Measurements from ENCODE around the gene INAFM1.
"Not testable (repeated sequence)": the region's sequence is repeated elsewhere in the genome, so short reads cannot be mapped to it uniquely, and the experiment has no call there.

INAFM1 gene

DNA sequence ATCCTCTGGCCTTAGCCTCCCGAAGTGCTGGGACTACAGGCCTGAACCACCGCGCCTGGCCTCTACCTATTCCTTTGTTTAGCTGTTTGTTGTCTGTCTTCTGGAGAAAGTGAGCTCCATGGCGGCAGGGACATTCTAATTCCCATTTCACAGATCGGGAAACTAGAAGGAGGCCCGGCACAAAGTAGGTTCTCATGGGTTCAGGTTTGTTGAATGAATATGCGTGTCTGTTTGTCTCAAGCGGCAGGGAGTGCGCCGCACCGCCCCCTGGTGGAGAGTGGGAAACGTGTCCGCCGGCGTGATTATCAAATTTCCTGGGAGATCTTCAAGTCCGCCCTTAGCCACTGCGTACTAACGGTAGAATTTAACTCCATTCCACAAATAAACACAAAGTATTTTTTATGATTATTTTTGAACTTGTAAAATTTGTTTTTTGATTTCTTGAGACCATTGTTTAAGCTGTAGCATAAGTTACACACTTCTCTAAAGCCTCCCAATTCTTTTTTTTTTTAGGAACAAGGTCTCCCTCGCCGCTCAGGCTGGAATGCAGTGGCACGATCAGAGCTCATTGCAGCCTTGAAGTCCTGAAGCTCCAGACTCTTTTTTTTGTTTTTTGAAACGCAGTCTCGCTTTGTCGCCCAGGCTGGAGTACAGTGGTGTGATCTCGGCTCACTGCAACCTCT lies 27.2 kb upstream of the INAFM1 start:
- Mint-ChIP-seq H3K9me3 (no peaks in the 10 kb centered on the region), H3K4me1 (peaks cover 10% of the 10 kb centered on the region), H3K27ac (peak overlapping the region in 2 of 3 experiments; percentile 6 to 57), H3K36me3 (ENCODE audit: low read depth) (no peaks in the 10 kb centered on the region), H3K4me3 (peak overlapping the region in 1 of 3 experiments; percentile 44), H3K27me3 (ENCODE audit: low read depth) (peaks cover 19% of the 10 kb centered on the region)
- TF ChIP-seq, protein P1, sequence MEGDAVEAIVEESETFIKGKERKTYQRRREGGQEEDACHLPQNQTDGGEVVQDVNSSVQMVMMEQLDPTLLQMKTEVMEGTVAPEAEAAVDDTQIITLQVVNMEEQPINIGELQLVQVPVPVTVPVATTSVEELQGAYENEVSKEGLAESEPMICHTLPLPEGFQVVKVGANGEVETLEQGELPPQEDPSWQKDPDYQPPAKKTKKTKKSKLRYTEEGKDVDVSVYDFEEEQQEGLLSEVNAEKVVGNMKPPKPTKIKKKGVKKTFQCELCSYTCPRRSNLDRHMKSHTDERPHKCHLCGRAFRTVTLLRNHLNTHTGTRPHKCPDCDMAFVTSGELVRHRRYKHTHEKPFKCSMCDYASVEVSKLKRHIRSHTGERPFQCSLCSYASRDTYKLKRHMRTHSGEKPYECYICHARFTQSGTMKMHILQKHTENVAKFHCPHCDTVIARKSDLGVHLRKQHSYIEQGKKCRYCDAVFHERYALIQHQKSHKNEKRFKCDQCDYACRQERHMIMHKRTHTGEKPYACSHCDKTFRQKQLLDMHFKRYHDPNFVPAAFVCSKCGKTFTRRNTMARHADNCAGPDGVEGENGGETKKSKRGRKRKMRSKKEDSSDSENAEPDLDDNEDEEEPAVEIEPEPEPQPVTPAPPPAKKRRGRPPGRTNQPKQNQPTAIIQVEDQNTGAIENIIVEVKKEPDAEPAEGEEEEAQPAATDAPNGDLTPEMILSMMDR (IDR thresholded peaks at IDR 0.05; ENCODE audit: unreplicated experiment in 3 of 3): peak; percentile 90 to 93 (median 92)

DNA sequence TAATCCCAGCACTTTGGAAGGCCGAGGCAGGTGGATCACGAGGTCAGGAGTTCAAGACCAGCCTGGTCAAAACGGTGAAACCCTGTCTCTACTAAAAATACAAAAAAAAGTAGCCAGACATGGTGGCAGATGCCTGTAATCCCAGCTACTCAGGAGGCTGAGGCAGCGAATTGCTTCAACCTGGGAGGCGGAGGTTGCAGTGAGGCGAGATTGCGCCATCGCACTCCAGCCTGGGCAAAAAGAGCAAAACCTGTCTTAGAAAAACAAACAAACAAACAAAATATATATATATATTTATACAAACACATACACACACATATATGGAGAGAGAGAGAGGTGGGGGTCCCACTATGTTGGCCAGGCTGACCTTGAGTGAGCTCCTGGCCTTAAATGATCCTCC lies 21.7 kb upstream of the INAFM1 start:
- H3K36me3 Mint-ChIP-seq (ENCODE audit: low read depth); H3K27me3 Mint-ChIP-seq (ENCODE audit: low read depth); H3K4me1 Mint-ChIP-seq; H3K9me3 Mint-ChIP-seq: not testable (repeated sequence)
- Mint-ChIP-seq H3K4me3 (peak overlapping the region in 1 of 3 experiments; percentile 43), H3K27ac (peak overlapping the region in 1 of 3 experiments; percentile 68)

DNA sequence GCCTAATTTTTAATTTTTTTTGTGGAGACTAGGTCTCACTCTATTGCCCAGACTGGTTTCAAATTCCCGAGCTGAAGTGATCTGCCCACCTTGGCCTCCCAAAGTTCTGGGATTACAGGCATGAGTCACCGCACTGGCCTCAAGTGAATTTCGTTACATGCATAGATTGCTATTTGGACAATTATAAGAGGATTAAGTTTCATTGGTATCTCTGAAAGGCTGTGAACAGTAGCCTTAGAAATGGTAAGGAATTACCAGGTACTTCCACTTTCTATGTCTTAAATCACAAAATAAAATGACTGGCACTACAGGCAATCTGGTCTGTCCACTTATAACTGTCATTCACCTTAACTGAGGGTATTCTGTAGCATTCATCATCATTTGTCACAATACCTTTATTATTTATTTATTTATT lies 21.2 kb upstream of the INAFM1 start:
- H3K27me3 Mint-ChIP-seq (ENCODE audit: low read depth): no peaks in the 10 kb centered on the region
- H3K36me3 Mint-ChIP-seq (ENCODE audit: low read depth): peaks cover 10% of the 10 kb centered on the region
- H3K27ac Mint-ChIP-seq: peak overlapping the region in 1 of 3 experiments; percentile 68
- TF ChIP-seq, protein P1 (IDR thresholded peaks at IDR 0.05; ENCODE audit: unreplicated experiment in 3 of 3): no peak
- no peaks in the 10 kb centered on the region for H3K9me3 Mint-ChIP-seq
- peak overlapping the region in 1 of 3 experiments; percentile 43 for H3K4me3 Mint-ChIP-seq
- peaks cover 12% of the 10 kb centered on the region for H3K4me1 Mint-ChIP-seq

DNA sequence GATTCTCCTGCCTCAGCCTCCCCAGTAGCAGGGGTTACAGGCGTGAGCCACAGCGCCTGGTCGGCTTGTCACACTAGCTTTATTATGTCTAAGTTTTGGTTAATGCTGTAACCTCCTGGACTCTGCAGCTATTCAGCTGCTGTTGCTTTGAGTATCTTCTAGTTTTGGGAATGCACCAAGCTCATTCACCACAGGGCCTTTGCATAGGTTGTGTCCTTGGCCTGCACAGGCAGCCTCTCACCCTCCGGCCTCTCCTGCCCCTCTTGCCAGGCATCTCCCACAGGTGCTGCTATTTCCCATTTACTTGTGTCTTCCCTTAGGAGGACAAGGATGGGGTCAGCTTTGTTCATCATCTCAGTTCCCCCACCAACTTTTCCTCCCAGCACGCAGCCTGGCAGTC lies 20.7 kb upstream of the INAFM1 start:
- Mint-ChIP-seq H3K4me1 (peaks cover 17% of the 10 kb centered on the region), H3K36me3 (ENCODE audit: low read depth) (peaks cover 14% of the 10 kb centered on the region), H3K27me3 (ENCODE audit: low read depth) (no peaks in the 10 kb centered on the region), H3K9me3 (no peaks in the 10 kb centered on the region), H3K27ac (peak overlapping the region in 1 of 3 experiments; percentile 33), H3K4me3 (peak overlapping the region in 1 of 3 experiments; percentile 38)
- TF ChIP-seq, protein P1 (IDR thresholded peaks at IDR 0.05; ENCODE audit: unreplicated experiment in 3 of 3): no peak

DNA sequence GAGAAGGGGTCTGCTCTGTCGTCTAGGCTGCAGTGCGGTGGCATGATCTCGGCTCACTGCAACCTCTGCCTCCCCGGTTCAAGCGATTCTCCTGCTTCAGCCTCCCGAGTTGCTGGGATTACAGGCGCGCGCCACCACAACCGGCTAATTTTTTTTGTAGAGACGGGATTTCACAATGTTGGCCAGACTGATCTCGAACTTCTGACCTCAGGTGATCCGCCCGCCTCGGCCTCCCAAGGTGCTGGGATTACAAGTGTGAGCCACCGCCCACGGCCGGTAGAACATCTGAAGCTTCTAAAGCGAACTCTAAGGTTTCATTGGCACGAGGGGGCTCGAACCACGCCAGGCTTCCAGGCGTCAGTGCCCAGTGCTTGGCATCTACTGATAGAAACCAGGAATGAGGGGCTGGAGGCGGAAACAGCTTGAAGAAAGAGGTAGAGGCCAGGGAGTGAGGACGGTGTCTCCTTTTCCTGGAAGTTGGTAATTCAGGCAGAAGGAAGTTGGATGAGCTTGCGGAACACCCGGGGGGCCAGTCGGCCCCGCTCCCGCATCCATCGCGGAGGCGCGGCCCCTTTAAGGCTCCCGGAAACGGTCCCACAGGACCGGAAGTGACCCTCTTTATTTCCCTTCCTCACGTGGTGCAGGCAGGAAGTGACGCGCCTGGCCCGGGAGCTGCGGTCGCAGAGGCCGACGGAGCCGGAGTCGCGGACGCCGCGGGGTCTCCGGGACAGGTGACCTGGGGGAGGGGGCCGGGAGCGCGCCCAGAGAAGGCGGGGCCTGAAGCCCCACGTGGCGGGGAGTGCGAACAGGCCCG lies 18.6 kb upstream of the INAFM1 start, which contains the start of gene CCDC9:
TSS of gene CCDC9 (plus strand) at position 647 of the 814 bp plus-strand sequence. CDS start 1,876 bp downstream, outside the sequence.
- no peaks in the 10 kb centered on the region for H3K27me3 Mint-ChIP-seq (ENCODE audit: low read depth)
- H3K4me1 Mint-ChIP-seq: peaks cover 29% of the 10 kb centered on the region
- TF ChIP-seq, protein P1 (IDR thresholded peaks at IDR 0.05; ENCODE audit: unreplicated experiment in 3 of 3): no peak
- peak within 1 kb of the TSS; percentile 89 to 92 (median 91) for H3K4me3 Mint-ChIP-seq
- H3K36me3 Mint-ChIP-seq (ENCODE audit: low read depth): peaks cover 33% of the 10 kb centered on the region
- H3K9me3 Mint-ChIP-seq: no peaks in the 10 kb centered on the region
- H3K27ac Mint-ChIP-seq: peak within 1 kb of the TSS; percentile 96 to 97 (median 97)

DNA sequence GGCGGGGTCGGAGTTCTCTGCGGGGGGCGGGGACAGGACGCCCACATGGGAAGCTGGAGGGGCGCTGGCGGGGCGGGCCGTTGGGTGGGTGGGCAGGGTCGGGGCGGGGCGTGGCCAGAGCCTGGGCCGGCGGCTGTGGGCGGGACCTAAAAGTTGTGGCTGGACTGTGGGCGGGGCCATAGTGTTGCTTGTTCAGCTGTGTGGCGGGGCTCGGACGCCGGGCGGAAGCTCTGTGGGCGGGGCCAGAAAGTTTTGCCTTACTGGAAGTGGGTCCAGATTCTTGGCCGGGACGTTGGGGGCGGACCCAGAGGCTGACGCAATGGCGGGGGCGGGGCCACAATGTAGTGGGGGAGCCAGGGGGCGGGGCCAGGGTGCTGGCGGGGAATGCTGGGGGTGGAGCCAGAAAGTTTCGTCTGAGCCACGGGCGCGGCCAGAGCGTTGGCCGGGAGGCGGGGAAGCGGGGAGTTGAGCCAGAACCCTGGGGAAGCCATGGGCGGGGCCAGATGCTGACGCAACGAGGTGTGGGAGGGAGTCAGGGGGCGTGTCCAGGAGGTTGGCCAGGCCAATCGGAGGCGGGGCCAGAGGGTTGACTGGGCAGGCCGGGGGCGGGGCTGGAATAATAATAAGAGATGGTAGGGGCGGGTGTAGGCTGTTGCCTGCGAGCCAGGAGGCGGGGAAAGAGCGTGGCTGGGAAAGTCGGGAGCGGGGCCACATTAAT lies 17.8 kb upstream of the INAFM1 start:
- Mint-ChIP-seq H3K4me1 (peaks cover 29% of the 10 kb centered on the region), H3K4me3 (peak overlapping the region; percentile 87 to 92 (median 91)), H3K27me3 (ENCODE audit: low read depth) (no peaks in the 10 kb centered on the region), H3K27ac (peak overlapping the region; percentile 96 to 97 (median 97)), H3K9me3 (no peaks in the 10 kb centered on the region), H3K36me3 (ENCODE audit: low read depth) (peaks cover 37% of the 10 kb centered on the region)
- TF ChIP-seq, protein P1 (IDR thresholded peaks at IDR 0.05; ENCODE audit: unreplicated experiment in 3 of 3): no peak

All from nephron (organoid).